HAP-1 (cell line): Measurements from ENCODE around the gene CDK2AP2.
"Not testable (repeated sequence)": the region's sequence is repeated elsewhere in the genome, so short reads cannot be mapped to it uniquely, and the experiment has no call there.

ENCODE experiments used
- DNase-seq, 2 experiments: peaks; one replicate each; pipeline ENCODE4 v3.0.0-alpha.2; 2016 to 2020; ENCODE audit warnings: low spot score in 2 of 2
- H3K27me3 ChIP-seq: fragments of 250-450 bp; sonication (Bioruptor Pico); 2 replicates; pipeline ENCODE4 v1.5.1; 2020; ENCODE audit warnings: low read depth, mild to moderate bottlenecking, moderate library complexity
- H3K36me3 ChIP-seq: fragments of 250-450 bp; sonication (Bioruptor Pico); replicated peaks from 2 replicates; pipeline ENCODE4 v1.5.1; 2020; ENCODE audit warnings: mild to moderate bottlenecking
- H3K4me1 ChIP-seq: fragments of 250-450 bp; sonication (Bioruptor Pico); 2 replicates; pipeline ENCODE4 v1.5.1; 2020; ENCODE audit warnings: mild to moderate bottlenecking
- H3K4me3 ChIP-seq: fragments of 250-450 bp; sonication (Bioruptor Pico); 2 replicates; pipeline ENCODE4 v1.5.1; 2020; ENCODE audit warnings: mild to moderate bottlenecking, moderate library complexity
- H3K9me3 ChIP-seq: fragments of 250-450 bp; sonication (Bioruptor Pico); 2 replicates; pipeline ENCODE4 v1.5.1; 2020; ENCODE audit warnings: mild to moderate bottlenecking, moderate library complexity
- in situ Hi-C: fragments of 300-500 bp; cut with MboI; formaldehyde crosslinking; loops from 3 replicates; pipeline ENCODE4 v1.14.3; 2020; ENCODE audit warnings: low sequenced_read_pairs, inconsistent platforms, mixed read lengths

The CDK2AP2 gene

GRCh38 chr11:67493548-67494370 is 14.2 kb downstream of the CDK2AP2 start:
- in situ Hi-C loops: no loop called here
- no peak overlapping the region for H3K4me3 ChIP-seq
- DNase-seq: no peak
- no peaks in the 10 kb centered on the region for H3K4me1 ChIP-seq
- H3K9me3 ChIP-seq: no peaks in the 10 kb centered on the region
- peaks cover 30% of the 10 kb centered on the region for H3K36me3 ChIP-seq
- no peaks in the 10 kb centered on the region for H3K27me3 ChIP-seq

DNA sequence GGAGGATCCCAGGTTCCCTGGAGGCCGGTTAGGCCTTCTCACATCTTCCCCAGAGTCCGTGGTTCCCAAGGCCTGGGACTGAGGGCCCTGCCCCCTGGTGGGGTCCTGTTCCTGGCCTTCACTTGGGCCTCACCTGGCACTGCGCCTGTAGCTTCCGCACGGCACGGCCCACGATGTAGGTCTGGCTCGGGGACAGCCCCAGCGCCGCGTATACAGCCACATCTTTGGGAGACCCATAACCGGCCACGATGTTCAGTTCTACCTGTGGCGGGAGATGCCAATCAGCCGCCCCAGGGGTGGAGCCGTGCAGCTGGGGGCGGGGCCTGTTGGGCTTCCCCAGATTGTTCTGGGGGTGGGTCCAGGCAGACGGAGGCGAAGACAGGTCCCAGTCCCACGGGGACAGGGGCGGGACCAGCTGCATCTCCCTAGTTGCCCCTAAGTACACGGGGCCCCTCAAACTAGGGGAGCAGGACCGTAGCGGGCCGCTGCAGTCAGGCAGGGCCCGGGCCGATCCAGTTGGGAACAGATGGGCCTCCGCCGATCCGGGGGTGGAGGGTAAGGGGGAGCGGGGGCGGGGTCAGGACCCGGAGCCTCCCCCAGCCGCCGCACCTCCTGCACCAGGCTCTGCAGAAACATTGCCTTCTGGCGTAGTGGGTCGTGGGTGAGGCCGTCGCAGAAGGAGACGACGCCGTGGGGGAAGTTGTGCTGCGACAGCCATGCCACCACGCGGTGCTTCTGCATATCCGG is 15.0 kb downstream of the CDK2AP2 start:
- Histone ChIP-seq H3K36me3 (peaks cover 30% of the 10 kb centered on the region), H3K4me3 (no peak overlapping the region), H3K27me3 (no peaks in the 10 kb centered on the region), H3K9me3 (no peaks in the 10 kb centered on the region), H3K4me1 (no peaks in the 10 kb centered on the region)
- in situ Hi-C loops: no loop called here
- DNase-seq: peak in 1 of 2 experiments; percentile 49

GRCh38 chr11:67492069-67492727 is 15.8 kb downstream of the CDK2AP2 start:
- peaks cover 30% of the 10 kb centered on the region for H3K36me3 ChIP-seq
- in situ Hi-C loops: no loop called here
- H3K4me3 ChIP-seq: no peak overlapping the region
- no peak for DNase-seq
- H3K27me3 ChIP-seq: no peaks in the 10 kb centered on the region
- H3K4me1 ChIP-seq: no peaks in the 10 kb centered on the region
- H3K9me3 ChIP-seq: no peaks in the 10 kb centered on the region

- Histone ChIP-seq H3K4me3 (no peak overlapping the region), H3K9me3 (no peaks in the 10 kb centered on the region), H3K4me1 (no peaks in the 10 kb centered on the region), H3K36me3 (peaks cover 30% of the 10 kb centered on the region), H3K27me3 (no peaks in the 10 kb centered on the region)
- in situ Hi-C loops: no loop called here
- no peak for DNase-seq
These were observed 16.5 kb downstream of the CDK2AP2 start for GRCh38 chr11:67491276-67492068.

GRCh38 chr11:67490727-67491065 is 17.3 kb downstream of the CDK2AP2 start:
- H3K4me1 ChIP-seq: no peaks in the 10 kb centered on the region
- no peaks in the 10 kb centered on the region for H3K9me3 ChIP-seq
- no peaks in the 10 kb centered on the region for H3K27me3 ChIP-seq
- DNase-seq: no peak
- peaks cover 27% of the 10 kb centered on the region for H3K36me3 ChIP-seq
- no peak overlapping the region for H3K4me3 ChIP-seq
- in situ Hi-C loops: no loop called here

- in situ Hi-C loops: no loop called here
- peaks cover 27% of the 10 kb centered on the region for H3K36me3 ChIP-seq
- H3K4me3 ChIP-seq: no peak overlapping the region
- no peaks in the 10 kb centered on the region for H3K27me3 ChIP-seq
- H3K9me3 ChIP-seq: no peaks in the 10 kb centered on the region
- no peaks in the 10 kb centered on the region for H3K4me1 ChIP-seq
- DNase-seq: no peak
These were observed 17.9 kb downstream of the CDK2AP2 start for GRCh38 chr11:67489885-67490726.

- Histone ChIP-seq H3K9me3 (no peaks in the 10 kb centered on the region), H3K4me1 (0 out of 2 replicates have a peak, but pooled peaks cover 1% of the 10 kb centered on the region), H3K4me3 (no peak overlapping the region), H3K27me3 (no peaks in the 10 kb centered on the region), H3K36me3 (peaks cover 27% of the 10 kb centered on the region)
- DNase-seq: no peak
- in situ Hi-C loops: no loop called here
These were observed 18.6 kb downstream of the CDK2AP2 start for GRCh38 chr11:67489203-67489884.

GRCh38 chr11:67486481-67487195 is 21.3 kb downstream of the CDK2AP2 start:
- Histone ChIP-seq H3K4me1 (peaks cover 15% of the 10 kb centered on the region), H3K27me3 (no peaks in the 10 kb centered on the region), H3K4me3 (no peak overlapping the region), H3K36me3 (peaks cover 14% of the 10 kb centered on the region), H3K9me3 (no peaks in the 10 kb centered on the region)
- DNase-seq: no peak
- in situ Hi-C loops: no loop called here

- H3K9me3 ChIP-seq, DNase-seq, H3K4me3 ChIP-seq, in situ Hi-C loops, H3K27me3 ChIP-seq: not testable (repeated sequence)
- H3K4me1 ChIP-seq: peaks cover 15% of the 10 kb centered on the region
- H3K36me3 ChIP-seq: peaks cover 12% of the 10 kb centered on the region
These were observed 22.0 kb downstream of the CDK2AP2 start for GRCh38 chr11:67485873-67486361.

DNA sequence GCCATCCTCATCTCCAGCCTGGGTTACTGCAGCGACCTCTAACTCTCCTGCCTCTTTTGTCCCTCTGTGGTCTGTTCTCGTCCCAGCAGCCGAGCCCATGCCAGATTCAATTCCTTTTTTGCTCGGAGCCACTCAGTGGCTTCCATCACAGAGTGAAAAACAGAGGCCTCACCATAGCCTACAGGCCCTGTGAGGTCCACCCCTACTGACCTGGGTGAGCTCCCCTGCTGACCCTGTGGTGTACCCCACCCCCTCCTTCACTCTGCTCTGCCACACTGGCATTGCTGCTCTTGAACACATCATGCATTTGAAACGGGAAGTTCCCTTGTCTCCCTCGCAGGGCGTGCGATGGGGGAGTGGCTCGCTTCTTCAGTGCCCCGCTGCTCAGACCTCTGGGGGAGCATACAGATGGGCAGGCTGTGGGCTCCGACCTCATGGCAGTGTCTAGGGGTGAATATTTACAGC is 23.1 kb downstream of the CDK2AP2 start:
- Histone ChIP-seq H3K27me3 (no peaks in the 10 kb centered on the region), H3K4me1 (peaks cover 15% of the 10 kb centered on the region), H3K36me3 (peaks cover 3% of the 10 kb centered on the region), H3K4me3 (no peak overlapping the region), H3K9me3 (no peaks in the 10 kb centered on the region)
- in situ Hi-C loops: no loop called here
- no peak for DNase-seq

GRCh38 chr11:67483831-67484665 is 23.9 kb downstream of the CDK2AP2 start:
- Histone ChIP-seq H3K36me3 (no peaks in the 10 kb centered on the region; the same call in none of the 2 replicates), H3K4me3 (0 out of 2 replicates have a peak overlapping the region, but pooled peaks have one; percentile 39), H3K4me1 (peaks cover 15% of the 10 kb centered on the region), H3K27me3 (no peaks in the 10 kb centered on the region), H3K9me3 (no peaks in the 10 kb centered on the region)
- no peak for DNase-seq
- in situ Hi-C loops: no loop called here
